Measurements from ENCODE around the gene BICRA.
"Not testable (repeated sequence)": the region's sequence is repeated elsewhere in the genome, so short reads cannot be mapped to it uniquely, and the experiment has no call there.

Gene BICRA

GRCh38 chr19:47663911-47664771 lies 55.2 kb downstream of the BICRA start:
- DNase-seq, result no peak

GRCh38 chr19:47668556-47668955 lies 59.6 kb downstream of the BICRA start:
- DNase-seq, result not testable (repeated sequence)

- no peak for DNase-seq
Observed at GRCh38 chr19:47670736-47671135, 61.8 kb downstream of the BICRA start.

GRCh38 chr19:47671499-47671898 lies 62.6 kb downstream of the BICRA start:
- no peak for DNase-seq

GRCh38 chr19:47673426-47673825 lies 64.5 kb downstream of the BICRA start:
- no peak for DNase-seq

- DNase-seq, result no peak
Observed at GRCh38 chr19:47674548-47674947, 65.6 kb downstream of the BICRA start.

- no peak for DNase-seq
Observed at GRCh38 chr19:47675271-47675670, 66.3 kb downstream of the BICRA start.

- no peak for DNase-seq
Observed at GRCh38 chr19:47675859-47676258, 66.9 kb downstream of the BICRA start.

GRCh38 chr19:47676811-47677210 lies 67.9 kb downstream of the BICRA start:
- DNase-seq, result no peak

GRCh38 chr19:47679251-47679900 lies 70.4 kb downstream of the BICRA start:
- DNase-seq, result no peak

GRCh38 chr19:47679922-47680857 lies 71.3 kb downstream of the BICRA start:
- DNase-seq, result no peak

GRCh38 chr19:47680858-47681332 lies 72.0 kb downstream of the BICRA start:
- DNase-seq, result no peak

- no peak for DNase-seq
Observed at GRCh38 chr19:47681388-47681787, 72.5 kb downstream of the BICRA start.

- no peak for DNase-seq
Observed at GRCh38 chr19:47681936-47682335, 73.0 kb downstream of the BICRA start.

GRCh38 chr19:47682939-47683338 lies 74.0 kb downstream of the BICRA start:
- no peak for DNase-seq

- DNase-seq, result no peak
Observed at GRCh38 chr19:47686679-47687450, 77.9 kb downstream of the BICRA start.

- DNase-seq, result no peak
Observed at GRCh38 chr19:47687906-47688305, 79.0 kb downstream of the BICRA start.

GRCh38 chr19:47691090-47691489 lies 82.2 kb downstream of the BICRA start:
- no peak for DNase-seq

GRCh38 chr19:47691782-47692181 lies 82.8 kb downstream of the BICRA start:
- DNase-seq, result no peak

GRCh38 chr19:47693489-47693888 lies 84.6 kb downstream of the BICRA start:
- DNase-seq, result no peak

GRCh38 chr19:47693903-47694302 lies 85.0 kb downstream of the BICRA start:
- DNase-seq, result no peak
